Amygdala (tissue), 56 donors: Measurements from ENCODE around the gene PAQR5.
"Not testable (repeated sequence)": the region's sequence is repeated elsewhere in the genome, so short reads cannot be mapped to it uniquely, and the experiment has no call there.

ENCODE experiments used
- DNase-seq, 56 donors: peaks; one replicate each; lab custom pipeline; 2025; lab: John Stamatoyannopoulos, UW

PAQR5 gene

DNA sequence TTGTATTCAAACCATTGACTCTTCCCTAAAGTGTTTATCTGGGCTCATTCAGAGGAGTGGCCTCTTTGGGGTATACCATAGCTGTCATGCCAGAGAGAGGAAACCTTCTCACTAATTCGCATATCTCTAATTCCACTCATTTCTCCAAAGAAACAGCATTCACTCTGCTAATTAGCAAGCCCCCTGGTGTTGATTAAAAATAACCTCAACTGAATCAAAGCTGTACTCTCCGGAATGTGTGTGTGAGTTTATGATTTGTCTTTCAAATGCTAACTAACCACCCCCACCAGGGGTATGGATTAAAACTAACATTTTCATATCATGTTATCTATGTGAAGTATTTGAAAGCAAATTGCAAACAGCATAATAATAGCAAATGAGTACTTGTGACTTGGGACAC is 45.5 kb downstream of the PAQR5 start:
- no peak for DNase-seq

DNA sequence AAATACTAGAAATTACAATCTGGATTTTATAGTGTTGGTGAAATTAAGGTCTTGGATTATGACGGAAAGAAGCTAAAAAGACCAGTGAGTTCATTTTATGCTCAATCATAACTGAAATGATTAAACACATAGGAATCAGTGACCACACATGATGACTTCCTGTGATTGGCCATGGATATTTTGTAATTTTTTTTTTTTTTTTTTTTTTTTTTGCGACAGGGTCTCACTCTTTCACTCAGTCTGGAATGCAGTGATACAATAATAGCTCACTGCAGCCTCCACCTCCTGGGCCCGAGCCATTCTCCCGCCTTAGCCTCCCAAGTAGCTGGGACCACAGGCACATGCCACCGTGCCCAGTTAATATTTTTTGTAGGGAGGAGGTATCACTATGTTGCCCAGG is 47.4 kb downstream of the PAQR5 start:
- DNase-seq = no peak

DNA sequence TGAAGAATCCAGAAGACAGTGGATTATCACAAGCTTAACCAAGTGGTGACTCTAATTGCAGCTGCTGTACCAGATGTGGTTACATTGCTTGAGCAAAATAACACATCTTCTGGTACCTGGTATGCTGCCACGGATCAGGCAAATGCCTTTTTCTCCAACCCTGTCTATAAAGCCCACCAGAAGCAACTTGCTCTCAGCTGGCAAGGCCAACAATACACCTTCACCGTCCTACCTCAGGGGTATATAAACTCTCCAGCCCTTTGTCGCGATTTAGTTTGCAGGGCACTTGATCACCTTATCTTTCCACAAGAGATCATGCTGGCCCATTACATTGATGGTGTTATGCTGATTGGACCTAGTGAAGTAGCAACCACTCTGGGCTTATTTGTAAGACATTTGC is 52.6 kb downstream of the PAQR5 start:
- DNase-seq = no peak

DNA sequence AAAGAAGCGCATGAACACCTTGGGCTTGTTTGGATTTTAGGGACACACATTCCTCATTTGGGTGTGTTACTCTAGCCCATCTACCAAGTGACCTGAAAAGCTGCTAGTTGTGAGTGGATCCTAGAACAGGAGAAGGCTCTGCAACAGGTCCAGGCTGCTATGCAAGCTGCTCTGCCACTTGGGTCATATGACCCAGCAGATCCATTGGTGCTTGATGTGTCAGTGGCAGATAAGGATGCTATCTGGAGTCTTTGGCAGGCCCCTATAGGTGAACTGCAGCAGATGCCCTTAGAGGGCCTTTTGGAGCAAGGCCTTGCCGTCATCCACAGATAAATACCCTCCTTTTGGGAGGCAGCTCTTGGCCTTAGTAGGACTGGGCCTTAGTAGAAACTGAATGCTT is 53.2 kb downstream of the PAQR5 start:
- DNase-seq = no peak

DNA sequence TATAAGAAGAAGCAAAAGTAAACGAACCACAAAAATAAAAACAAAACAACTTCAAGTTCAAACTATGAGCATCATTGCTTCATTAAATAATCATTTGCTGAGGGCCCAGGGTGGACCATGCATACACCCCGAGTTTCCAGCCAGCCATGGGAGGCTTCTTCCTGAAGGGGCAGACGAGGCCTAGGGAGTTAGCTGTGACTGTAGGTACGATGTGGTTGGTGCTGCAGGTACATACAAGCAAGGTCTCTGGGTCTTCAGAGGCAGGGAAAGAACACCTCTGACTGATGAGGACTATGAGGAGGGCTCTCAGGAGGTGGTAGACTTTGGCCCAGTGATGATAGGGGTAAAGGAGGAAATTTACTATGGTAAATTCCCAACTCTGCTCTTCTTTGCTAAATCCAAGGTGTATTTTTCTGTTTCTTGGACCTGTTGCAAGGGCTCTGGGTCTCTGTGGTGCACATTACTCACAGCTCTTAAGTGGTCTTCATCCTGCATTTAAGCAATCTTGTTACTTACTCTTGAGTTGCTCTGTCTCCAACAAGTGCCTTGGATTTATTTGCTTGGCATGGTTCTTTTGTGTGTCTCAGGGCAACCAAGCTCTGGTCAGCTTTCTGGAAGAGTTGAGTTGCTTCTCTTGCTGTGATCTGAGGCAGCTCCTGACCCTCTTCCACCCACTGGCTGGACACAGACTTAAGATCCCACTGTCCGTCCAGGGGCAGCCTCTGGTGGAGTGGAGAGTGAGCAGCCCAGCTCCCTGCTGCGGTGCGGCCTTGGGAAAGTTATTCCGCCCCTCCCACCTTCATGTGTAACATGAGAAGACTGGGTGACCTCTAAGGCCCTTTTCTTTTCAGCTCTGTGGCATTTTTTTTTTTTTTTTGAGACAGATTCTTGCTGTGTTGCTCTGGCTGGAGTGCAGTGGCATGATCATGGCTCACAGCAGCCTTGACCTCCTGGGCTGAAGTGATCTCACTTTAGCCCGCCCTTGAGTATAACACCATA is 59.4 kb downstream of the PAQR5 start:
- no peak for DNase-seq

DNA sequence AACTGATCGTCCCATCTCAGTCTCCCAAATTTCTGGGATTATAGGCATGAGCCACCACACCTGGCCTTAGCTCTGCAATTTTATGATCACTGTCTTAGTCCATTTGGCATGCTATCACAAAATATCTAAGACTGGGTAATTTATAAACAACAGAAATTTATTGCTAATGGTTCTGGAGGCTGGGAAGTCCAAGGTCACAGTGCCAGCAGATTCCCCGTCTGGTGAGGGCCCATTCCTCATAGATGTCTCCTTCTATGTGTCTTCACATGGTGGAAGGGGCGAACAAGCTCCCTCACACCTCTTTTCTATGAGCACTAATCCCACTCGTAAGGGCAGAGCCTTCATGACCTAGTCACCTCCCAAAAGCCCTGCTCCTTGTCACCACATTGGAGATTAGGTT is 60.1 kb downstream of the PAQR5 start:
- no peak for DNase-seq

DNA sequence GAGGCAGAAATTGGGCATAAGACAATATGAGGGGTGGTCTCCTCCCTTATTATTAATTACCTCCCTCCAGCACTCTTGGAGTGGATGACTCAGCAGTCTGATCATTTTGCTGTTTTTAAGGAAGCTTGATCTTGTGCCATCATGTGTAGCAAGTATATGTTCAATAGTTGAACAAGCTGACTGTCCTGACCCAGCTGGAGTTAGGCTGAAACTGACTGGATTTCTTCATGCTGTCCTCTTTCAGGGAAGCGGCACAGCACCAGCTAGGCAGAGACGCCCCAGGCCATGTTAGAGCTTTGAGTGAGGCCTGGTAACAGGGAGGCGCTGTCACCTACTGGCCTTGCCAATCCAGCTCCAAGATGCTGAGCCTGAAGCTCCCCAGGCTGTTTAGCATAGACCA is 61.0 kb downstream of the PAQR5 start:
- DNase-seq = no peak

DNA sequence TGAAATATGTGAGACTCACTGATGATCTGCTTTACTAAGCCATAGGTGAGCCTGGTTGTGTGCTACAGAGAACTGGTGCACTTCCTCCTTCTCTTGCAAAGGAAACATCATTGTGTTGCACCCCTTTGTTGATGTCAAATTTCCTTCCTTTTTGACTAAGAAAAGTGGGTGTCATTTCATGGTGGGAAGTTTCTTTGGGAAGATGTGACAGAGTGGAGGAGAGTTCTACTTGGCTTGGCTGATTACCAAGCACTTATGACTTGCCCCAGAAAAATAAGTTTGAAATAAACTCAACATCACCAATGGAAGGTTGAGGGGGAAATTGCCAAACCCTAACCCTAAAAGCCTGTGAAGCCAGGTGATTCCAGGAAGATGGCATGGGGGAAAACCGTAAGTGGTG is 61.9 kb downstream of the PAQR5 start:
- no peak for DNase-seq

DNA sequence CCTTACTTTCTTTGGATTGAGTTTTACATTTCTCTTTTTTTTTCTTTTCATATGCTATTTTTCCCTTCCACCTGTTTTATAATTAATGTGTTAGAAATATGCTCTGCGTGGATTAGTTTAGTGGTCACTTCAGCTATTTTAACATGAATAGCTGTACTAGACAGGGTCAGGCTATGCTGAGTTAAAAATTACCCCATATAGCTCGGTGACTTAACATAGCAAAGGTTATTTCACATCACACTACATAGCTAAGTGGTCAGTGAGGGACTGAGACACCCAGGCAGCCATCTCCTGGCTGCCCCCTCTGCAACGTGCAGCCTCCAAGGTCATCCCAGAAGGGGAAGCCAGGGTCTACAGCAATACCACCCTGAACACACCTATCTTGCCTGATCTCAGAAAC is 68.5 kb downstream of the PAQR5 start:
- DNase-seq = no peak

DNA sequence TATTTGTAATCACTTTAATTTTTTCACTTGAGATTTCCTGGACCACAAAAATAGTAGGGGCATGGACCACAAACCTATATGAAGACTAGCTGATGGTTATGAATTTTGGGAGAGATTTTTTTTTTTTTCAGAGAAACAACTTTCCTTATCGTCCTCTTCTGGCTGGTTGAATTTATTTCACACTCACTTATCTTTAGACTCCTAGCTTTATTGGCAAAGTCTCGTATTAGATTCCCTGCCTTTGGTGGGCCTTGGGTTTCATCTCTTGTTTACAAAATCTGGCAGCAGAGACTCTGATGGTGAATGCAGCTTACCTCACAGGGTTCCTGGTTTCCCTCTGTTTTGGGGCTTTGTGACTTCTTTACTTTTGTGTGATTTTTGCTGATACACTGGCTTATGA is 70.9 kb downstream of the PAQR5 start:
- no peak for DNase-seq

DNA sequence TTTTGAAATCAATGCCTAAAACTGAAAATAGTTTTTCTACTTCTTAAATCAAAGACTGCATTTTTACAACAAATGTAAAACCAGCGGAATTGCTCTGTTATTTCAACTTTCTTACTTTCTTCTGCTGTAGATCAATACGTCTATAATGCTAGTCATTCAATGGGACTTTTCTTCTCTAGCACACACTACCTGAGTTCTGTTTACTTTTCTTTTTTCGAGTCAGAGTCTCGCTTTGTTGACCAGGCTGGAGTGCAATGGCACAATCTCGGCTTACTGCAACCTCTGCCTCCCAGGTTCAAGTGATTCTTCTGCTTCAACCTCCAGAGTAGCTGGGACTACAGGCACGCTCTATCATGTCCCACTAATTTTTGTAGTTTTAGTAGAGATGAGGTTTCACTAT is 74.7 kb downstream of the PAQR5 start:
- DNase-seq = no peak

DNA sequence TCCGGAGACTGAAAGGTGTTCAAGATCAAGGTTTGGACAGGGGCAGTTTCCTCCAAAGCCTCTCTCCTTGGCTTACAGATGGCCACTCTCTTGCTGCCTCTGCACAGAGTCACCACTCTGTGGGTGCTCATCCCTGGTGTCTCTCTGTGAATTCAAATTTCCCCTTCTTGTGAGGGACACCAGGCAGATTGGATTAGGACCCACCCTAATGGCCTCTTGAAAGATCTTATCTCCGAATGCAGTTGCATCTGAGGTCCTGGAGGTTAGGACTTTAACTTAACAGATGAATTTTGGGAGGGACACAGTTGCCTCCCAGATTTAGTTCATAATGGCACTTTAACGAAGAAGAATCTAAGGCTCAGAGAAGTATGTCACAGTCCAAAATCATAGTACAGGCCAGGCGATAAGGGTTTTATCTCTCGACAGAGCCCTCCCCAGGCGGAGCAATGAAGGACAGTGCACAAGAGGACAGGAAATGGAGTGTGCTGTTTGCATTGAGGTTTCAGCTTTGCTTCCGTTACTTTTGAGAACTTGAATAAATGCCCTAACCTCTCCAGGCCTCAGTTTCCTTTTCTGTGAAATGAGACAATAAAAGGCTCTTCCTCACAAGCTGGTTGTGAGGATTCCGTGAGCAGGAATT is 76.6 kb downstream of the PAQR5 start:
- DNase-seq = no peak

DNA sequence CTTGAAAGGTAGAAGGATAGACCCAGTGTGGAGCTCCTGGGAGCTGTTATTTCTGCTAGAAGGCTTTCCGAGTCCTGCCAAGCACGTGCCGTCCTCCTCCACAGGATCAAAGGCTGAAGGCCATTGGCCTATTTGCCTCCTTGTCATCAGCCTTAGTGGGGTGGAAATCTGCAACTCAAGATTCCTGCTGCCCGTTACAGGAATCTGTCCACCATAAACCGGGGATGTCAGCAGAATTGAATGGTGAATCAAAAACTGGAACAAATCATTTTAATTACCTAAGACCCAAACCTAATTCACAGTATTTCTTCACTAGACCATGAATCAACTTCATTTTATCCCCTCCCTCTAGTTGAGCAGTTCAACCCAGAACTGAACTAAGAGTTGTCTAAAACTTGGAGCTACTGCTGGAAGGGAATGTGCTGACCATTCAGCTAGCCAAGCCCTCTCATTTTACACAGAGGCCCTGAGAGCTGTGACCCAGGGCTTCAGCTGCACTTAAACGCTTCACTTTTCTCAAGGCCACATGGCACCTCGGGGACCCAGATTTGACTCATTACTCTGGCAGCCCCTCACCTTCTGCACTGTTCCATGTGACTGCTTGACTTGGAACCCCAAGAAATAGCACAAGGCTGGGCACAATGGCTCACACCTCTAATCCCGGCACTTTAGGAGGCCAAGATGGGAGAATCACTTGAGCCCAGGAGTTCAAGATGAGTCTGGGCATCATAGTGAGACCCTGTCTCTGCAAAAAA is 78.7 kb downstream of the PAQR5 start:
- DNase-seq = no peak

DNA sequence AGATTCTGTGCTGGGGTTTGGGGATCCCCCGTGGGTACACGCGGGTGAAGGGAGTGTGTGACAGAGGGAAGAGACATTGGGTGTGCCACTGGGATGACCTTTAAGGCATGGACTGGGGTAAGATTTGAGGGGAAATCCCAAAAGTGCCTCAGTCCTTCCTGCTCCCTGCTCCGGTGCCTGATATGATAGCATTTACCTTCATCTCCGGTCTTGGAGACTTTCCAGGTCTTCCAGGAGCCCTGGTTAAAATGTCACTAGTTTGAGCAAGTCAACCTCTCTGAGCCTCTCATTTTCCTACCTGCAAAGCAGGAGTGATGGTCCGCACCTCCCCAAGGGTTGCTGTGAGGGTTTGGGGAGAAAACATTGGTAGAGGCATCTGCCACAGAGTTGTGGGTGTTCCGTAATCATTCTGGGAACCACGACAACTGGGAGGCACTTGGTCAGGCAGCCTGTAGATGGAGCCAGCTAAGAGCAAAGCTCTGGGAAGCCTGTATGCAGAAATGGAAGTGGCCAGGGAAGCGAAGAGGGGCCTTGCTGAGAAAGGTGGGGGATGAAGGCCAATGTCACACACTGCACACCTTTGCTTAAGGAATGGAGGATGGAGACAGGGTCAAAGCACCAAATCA is 81.5 kb downstream of the PAQR5 start:
- no peak for DNase-seq

DNA sequence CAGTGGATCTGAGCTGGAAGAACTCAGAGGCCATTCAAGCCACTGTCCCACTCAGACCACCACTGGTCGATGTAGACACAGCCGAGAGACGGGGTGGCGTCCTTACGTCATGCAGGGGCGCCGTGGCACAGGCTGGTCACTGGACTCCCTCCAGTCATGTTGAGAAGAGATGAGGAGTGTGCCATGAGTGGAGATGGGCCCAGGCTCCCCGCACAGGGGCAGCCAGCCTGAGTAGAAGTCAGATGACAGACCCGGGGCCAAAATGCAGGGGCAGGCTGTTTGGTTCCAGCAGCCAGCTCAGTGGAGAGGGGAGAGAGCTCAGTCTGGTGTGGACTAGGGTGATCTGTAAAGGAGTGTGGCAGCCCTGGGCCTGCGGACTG is 82.0 kb downstream of the PAQR5 start:
- DNase-seq = no peak

DNA sequence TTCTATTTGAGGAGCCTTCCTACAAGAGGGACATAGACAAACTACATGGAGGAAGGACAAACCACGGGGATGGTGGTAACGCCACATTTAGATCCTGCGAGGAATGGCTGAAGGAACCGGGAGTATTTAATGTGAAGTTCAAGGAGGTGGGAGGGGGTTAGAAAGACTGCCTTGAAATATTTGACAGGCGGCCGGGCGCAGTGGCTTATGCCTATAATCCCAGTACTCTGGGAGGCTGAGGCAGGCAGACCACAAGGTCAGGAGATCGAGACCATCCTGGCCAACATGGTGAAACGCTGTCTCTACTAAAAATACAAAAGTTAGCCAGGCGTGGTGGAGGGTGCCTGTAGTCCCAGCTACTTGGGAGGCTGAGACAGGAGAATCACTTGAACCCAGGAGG is 83.5 kb downstream of the PAQR5 start:
- DNase-seq = not testable (repeated sequence)

DNA sequence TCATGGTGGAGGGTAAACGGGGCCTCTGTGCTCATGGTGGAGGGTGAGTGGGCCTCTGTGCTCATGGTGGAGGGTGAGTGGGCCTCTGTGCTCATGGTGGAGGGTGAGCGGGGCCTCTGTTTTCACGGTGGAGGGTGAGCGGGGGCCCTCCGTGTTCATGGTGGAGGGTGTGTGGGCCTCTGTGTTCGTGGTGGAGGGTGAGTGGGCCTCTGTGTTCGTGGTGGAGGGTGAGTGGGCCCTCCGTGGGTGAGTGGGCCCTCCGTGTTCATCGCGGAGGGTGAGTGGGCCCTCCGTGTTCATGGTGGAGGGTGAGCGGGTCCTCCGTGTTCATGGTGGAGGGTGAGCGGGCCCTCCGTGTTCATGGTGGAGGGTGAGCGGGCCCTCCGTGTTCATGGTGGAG is 85.4 kb downstream of the PAQR5 start:
- DNase-seq = not testable (repeated sequence)

DNA sequence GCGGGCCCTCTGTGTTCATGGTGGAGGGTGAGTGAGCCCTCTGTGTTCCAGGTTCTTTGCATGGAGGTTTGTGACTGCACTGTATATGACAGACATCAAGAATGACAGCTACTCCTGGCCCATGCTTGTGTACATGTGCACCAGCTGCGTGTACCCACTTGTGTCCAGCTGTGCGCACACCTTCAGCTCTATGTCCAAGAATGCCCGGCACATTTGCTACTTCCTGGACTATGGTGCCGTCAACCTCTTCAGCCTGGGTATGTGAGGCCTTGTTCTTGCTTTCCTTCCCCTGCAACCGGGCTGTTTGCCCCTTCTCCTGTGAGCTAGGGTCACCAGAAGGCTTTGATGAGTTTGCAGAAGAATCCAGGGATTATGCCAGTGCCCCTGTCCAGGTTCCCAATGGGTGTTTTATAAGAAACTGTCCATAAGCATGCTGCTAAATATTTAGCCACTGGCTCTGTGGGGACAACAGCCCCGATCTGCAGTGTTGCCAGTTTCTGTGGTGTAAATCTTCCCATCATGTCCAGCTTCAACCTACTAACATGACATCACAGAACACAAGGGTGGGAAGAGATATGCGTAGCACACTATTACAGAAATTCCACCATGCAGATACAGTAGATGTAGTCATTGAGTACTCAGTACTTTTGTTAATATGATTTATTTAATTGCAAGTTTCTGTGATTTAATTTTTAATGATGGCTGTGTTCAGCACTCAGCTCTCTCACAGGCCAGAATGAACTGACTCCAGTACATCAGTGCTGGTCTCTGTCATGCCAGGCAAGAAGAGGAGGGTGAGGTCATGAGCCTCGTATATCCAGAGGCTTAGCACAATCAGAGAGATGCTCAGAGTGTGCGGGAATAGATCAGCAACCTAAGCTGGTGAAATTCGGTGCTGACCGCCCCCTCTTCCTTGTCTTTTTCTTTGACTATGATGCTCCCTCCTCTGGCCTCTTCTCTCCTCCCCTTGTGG is 86.2 kb downstream of the PAQR5 start:
- DNase-seq = no peak

DNA sequence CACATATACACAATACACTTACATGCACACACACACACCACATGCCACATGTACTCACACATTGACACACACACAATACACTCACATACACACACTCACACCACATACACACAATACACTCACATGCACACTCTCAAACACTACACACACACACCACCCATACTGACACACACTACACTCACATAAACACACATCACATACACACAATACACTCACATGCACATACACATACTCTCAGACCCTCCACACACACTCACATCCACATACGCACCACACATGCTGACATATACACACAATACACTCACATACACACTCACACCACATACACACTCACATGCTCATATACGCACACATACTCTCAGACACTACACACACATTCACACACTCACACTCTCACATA is 87.1 kb downstream of the PAQR5 start:
- DNase-seq = no peak

DNA sequence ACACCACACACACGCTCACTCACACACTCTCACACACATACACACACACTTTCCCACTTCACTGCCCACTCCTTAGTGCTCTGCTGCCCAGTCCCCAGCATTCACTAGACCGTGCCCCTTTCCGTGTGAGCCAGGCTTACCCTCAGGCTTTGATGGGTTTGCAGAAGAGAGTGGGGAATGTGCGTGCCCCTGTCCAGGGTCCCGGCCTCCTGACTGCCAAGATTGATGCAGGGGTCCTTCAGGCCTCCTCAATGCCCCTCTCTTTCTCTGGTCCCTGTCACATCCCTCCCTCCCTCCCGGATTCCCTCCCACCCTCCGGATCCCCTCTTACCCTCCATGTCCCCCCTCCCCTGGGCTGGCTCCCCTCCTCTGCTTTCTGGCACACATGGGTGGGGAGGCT is 87.6 kb downstream of the PAQR5 start:
- no peak for DNase-seq
